BLaER1 treated with 17β-estradiol and CSF1 and Interleukin-3, amounts not matched to agents 10 nM and 100 nM (cell line): Measurements from ENCODE around the gene NUTF2.

Experiments
- H3K27ac ChIP-seq, 11 experiments: shearing (Covaris generic); formaldehyde crosslinking; 2 replicates each; pipeline ENCODE4 v1.8.1; 2022
- H3K27me3 ChIP-seq, 11 experiments: shearing (Covaris generic); formaldehyde crosslinking; 2 replicates each; pipeline ENCODE4 v1.8.1; 2022
- H3K36me3 ChIP-seq, 11 experiments: shearing (Covaris generic); formaldehyde crosslinking; 2 replicates each; pipeline ENCODE4 v1.8.1; 2022
- H3K4me1 ChIP-seq, 10 experiments: shearing (Covaris generic); formaldehyde crosslinking; 2 replicates each; pipeline ENCODE4 v1.8.1; 2022
- H3K4me2 ChIP-seq, 11 experiments: shearing (Covaris generic); formaldehyde crosslinking; 2 replicates each; pipeline ENCODE4 v1.8.1; 2022
- H3K4me3 ChIP-seq, 10 experiments: shearing (Covaris generic); formaldehyde crosslinking; 2 replicates each; pipeline ENCODE4 v1.8.1; 2022
- H3K9ac ChIP-seq, 11 experiments: shearing (Covaris generic); formaldehyde crosslinking; 2 replicates each; pipeline ENCODE4 v1.8.1; 2022
- H3K9me3 ChIP-seq, 11 experiments: shearing (Covaris generic); formaldehyde crosslinking; replicated peaks in 1 of 11; 2 replicates each; pipeline ENCODE4 v1.8.1; 2022
- H4K20me1 ChIP-seq, 11 experiments: shearing (Covaris generic); formaldehyde crosslinking; 2 replicates each; pipeline ENCODE4 v1.8.1; 2022
- Cebpa-rat ChIP-seq, 11 experiments: shearing (Covaris generic); IDR thresholded peaks; 2 replicates each; pipeline ENCODE4 v1.8.1; 2022

NUTF2 gene

DNA sequence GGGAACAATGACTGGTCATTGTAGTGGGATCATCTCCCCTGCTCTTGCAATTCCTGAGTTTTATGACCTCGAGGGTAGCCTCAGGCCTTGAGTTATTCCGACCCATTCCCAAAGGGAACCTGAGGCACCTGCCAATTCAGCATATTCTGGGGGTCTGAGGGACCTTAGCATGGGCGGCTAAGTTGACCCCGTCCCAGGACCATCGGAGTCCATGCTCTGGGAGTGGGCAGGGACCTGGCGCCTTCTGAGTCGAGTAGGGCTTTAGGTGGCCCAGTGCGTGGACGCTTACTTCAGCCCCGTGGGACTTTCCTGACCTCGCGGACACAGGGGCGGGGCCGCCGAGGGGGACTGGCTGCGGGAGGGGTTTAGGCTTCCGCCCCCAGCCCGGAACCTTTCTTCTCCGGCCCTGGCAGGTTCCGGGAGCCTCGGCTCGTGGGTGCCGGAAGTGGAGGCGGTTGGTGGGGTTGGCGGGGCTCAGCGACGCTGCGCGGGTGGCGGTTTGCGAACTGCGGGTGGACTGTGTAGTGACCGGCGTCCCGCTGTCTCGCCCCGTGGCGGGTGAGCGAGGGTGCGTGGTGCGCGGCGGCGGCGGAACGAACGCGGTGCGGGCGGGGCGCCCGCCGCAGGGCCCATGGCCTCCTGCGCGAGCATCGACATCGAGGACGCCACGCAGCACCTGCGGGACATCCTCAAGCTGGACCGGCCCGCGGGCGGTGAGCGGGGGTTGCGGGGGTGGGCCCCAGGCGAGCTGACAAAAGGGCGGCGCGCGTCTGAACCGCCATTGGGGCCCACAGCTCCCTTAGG is 26.1 kb downstream of the NUTF2 start, which contains the start of gene EDC4:
Gene EDC4 (plus strand): TSS at position 422 of the 804 bp plus-strand sequence. CDS start 210 bp downstream, at position 632.
- Histone ChIP-seq H4K20me1 (peaks cover 26 to 87% (median 69%) of the 10 kb centered on the region in 11 experiments; a peak in 20 of 22 replicates), H3K4me3 (peak within 1 kb of the TSS; percentile 90 to 100 (median 96)), H3K9me3 (no peaks in the 10 kb centered on the region), H3K4me1 (peaks cover 26 to 42% (median 34%) of the 10 kb centered on the region in 10 experiments), H3K4me2 (peak within 1 kb of the TSS; percentile 86 to 98 (median 97)), H3K27ac (peak within 1 kb of the TSS; percentile 82 to 93 (median 89)), H3K36me3 (peaks cover 60 to 80% (median 72%) of the 10 kb centered on the region in 11 experiments), H3K27me3 (no peaks in the 10 kb centered on the region), H3K9ac (peak within 1 kb of the TSS; percentile 88 to 97 (median 94))
- TF ChIP-seq Cebpa-rat (IDR thresholded peaks at IDR 0.05), result no peak

- no peak for TF ChIP-seq Cebpa-rat (IDR thresholded peaks at IDR 0.05)
- H4K20me1 ChIP-seq, result peaks cover 26 to 85% (median 64%) of the 10 kb centered on the region in 11 experiments; a peak in 20 of 22 replicates
- H3K9me3 ChIP-seq, result no peaks in the 10 kb centered on the region
- peaks cover 60 to 80% (median 72%) of the 10 kb centered on the region in 11 experiments for H3K36me3 ChIP-seq
- H3K4me2 ChIP-seq, result peak overlapping the region; percentile 86 to 98 (median 97)
- H3K4me3 ChIP-seq, result peak overlapping the region; percentile 90 to 100 (median 96)
- peaks cover 26 to 42% (median 34%) of the 10 kb centered on the region in 10 experiments for H3K4me1 ChIP-seq
- peak overlapping the region; percentile 82 to 93 (median 89) for H3K27ac ChIP-seq
- H3K9ac ChIP-seq, result peak overlapping the region; percentile 88 to 97 (median 94)
- H3K27me3 ChIP-seq, result no peaks in the 10 kb centered on the region
These were observed 27.0 kb downstream of the NUTF2 start for GRCh38 chr16:67873435-67874370.

- Histone ChIP-seq H3K4me2 (peak overlapping the region; percentile 86 to 98 (median 97)), H3K9me3 (no peaks in the 10 kb centered on the region), H4K20me1 (peaks cover 26 to 82% (median 61%) of the 10 kb centered on the region in 11 experiments; a peak in 20 of 22 replicates), H3K4me3 (peak overlapping the region; percentile 90 to 100 (median 96)), H3K27ac (peak overlapping the region in 3 of 11 experiments; percentile 86 to 91 (median 87); a peak in 4 of 22 replicates), H3K9ac (peak overlapping the region; percentile 88 to 97 (median 94)), H3K27me3 (no peaks in the 10 kb centered on the region), H3K4me1 (peaks cover 26 to 42% (median 34%) of the 10 kb centered on the region in 10 experiments), H3K36me3 (peaks cover 60 to 80% (median 72%) of the 10 kb centered on the region in 11 experiments)
- no peak for TF ChIP-seq Cebpa-rat (IDR thresholded peaks at IDR 0.05)
These were observed 27.6 kb downstream of the NUTF2 start for GRCh38 chr16:67874372-67874771.

DNA sequence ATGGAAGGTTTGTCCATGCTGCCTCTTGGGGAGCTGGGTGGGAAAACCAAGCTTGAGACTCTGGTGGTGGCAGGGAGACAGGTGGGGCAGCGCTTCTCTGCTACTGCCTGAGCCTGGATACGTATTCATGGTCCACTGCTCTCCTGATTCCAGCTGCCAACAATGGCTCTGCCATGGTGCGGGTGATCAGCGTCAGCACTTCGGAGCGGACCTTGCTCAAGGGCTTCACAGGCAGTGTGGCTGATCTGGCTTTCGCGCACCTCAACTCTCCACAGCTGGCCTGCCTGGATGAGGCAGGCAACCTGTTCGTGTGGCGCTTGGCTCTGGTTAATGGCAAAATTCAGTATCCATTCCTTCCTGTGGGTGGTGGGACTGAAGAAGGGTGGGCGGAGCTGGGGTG is 30.3 kb downstream of the NUTF2 start:
- Histone ChIP-seq H3K4me3 (no peak overlapping the region), H3K9ac (no peak overlapping the region; a peak in 1 of 22 replicates), H3K36me3 (peaks cover 65 to 80% (median 72%) of the 10 kb centered on the region in 11 experiments), H3K27me3 (no peaks in the 10 kb centered on the region), H4K20me1 (peaks cover 26 to 87% (median 66%) of the 10 kb centered on the region in 11 experiments; a peak in 21 of 22 replicates), H3K9me3 (no peaks in the 10 kb centered on the region), H3K27ac (no peak overlapping the region), H3K4me1 (peaks cover 25 to 36% (median 31%) of the 10 kb centered on the region in 10 experiments), H3K4me2 (no peak overlapping the region)
- no peak for TF ChIP-seq Cebpa-rat (IDR thresholded peaks at IDR 0.05)

- peaks cover 76 to 88% (median 82%) of the 10 kb centered on the region in 11 experiments for H3K36me3 ChIP-seq
- peaks cover 18 to 28% (median 24%) of the 10 kb centered on the region in 10 experiments for H3K4me1 ChIP-seq
- H3K9ac ChIP-seq, result no peak overlapping the region
- no peak overlapping the region for H3K27ac ChIP-seq
- H3K9me3 ChIP-seq, result no peaks in the 10 kb centered on the region
- H3K4me3 ChIP-seq, result no peak overlapping the region
- peaks cover 26 to 99% (median 73%) of the 10 kb centered on the region in 11 experiments; a peak in 21 of 22 replicates for H4K20me1 ChIP-seq
- no peaks in the 10 kb centered on the region for H3K27me3 ChIP-seq
- H3K4me2 ChIP-seq, result no peak overlapping the region
- TF ChIP-seq Cebpa-rat (IDR thresholded peaks at IDR 0.05), result no peak
These were observed 31.5 kb downstream of the NUTF2 start for GRCh38 chr16:67878232-67878631.

- no peak overlapping the region for H3K27ac ChIP-seq
- H4K20me1 ChIP-seq, result peaks cover 25 to 100% (median 75%) of the 10 kb centered on the region in 11 experiments; a peak in 21 of 22 replicates
- H3K9ac ChIP-seq, result no peak overlapping the region
- H3K27me3 ChIP-seq, result no peaks in the 10 kb centered on the region
- no peak overlapping the region for H3K4me3 ChIP-seq
- TF ChIP-seq Cebpa-rat (IDR thresholded peaks at IDR 0.05), result no peak
- H3K36me3 ChIP-seq, result peaks cover 83 to 94% (median 88%) of the 10 kb centered on the region in 11 experiments
- H3K9me3 ChIP-seq, result no peaks in the 10 kb centered on the region
- peaks cover 16 to 26% (median 22%) of the 10 kb centered on the region in 10 experiments for H3K4me1 ChIP-seq
- H3K4me2 ChIP-seq, result no peak overlapping the region
These were observed 32.1 kb downstream of the NUTF2 start for GRCh38 chr16:67878846-67879245.

DNA sequence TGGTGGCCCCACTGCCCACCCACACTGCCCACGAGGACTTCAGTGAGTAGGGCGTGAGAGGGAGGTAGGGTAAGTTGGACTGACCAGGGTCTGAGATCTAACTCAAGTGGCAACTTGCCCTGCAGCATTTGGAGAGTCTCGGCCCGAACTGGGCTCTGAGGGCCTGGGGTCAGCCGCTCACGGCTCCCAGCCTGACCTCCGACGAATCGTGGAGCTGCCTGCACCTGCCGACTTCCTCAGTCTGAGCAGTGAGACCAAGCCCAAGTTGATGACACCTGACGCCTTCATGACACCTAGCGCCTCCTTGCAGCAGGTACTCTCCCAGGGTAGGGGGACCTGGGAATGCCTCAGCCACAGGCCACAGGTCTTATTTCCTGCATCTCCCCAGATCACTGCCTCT is 32.7 kb downstream of the NUTF2 start:
- Histone ChIP-seq H3K27me3 (no peaks in the 10 kb centered on the region), H3K9me3 (no peaks in the 10 kb centered on the region), H3K4me1 (peaks cover 10 to 20% (median 16%) of the 10 kb centered on the region in 10 experiments), H3K4me3 (no peak overlapping the region), H3K4me2 (no peak overlapping the region), H4K20me1 (peaks cover 22 to 100% (median 75%) of the 10 kb centered on the region in 11 experiments; a peak in 21 of 22 replicates), H3K9ac (no peak overlapping the region; a peak in 1 of 22 replicates), H3K27ac (no peak overlapping the region), H3K36me3 (peaks cover 89 to 100% (median 94%) of the 10 kb centered on the region in 11 experiments)
- no peak for TF ChIP-seq Cebpa-rat (IDR thresholded peaks at IDR 0.05)

DNA sequence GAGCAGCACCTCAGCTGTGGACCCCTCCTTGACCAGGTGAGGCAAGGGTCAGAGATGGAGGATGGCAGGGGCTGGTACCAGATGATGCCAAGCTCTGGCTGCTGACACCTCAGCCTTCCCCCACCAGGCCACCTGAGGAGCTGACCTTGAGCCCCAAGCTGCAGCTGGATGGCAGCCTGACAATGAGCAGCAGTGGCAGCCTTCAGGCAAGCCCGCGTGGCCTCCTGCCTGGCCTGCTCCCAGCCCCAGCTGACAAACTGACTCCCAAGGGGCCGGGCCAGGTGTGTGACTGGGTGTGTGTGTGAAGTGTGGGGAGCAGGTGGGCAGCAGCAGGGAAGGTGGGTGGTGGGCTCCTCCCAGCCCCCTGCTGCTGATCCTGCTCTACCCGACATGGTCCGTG is 33.2 kb downstream of the NUTF2 start:
- Histone ChIP-seq H3K4me1 (peaks cover 5 to 15% (median 11%) of the 10 kb centered on the region in 10 experiments; a peak in 19 of 20 replicates), H4K20me1 (peaks cover 21 to 100% (median 73%) of the 10 kb centered on the region in 11 experiments; a peak in 21 of 22 replicates), H3K27me3 (no peaks in the 10 kb centered on the region), H3K9ac (no peak overlapping the region; a peak in 1 of 22 replicates), H3K27ac (no peak overlapping the region), H3K4me3 (no peak overlapping the region), H3K9me3 (no peaks in the 10 kb centered on the region), H3K36me3 (peaks cover 94 to 100% (median 99%) of the 10 kb centered on the region in 11 experiments), H3K4me2 (no peak overlapping the region)
- TF ChIP-seq Cebpa-rat (IDR thresholded peaks at IDR 0.05), result no peak
